Activated T-cell treated with anti-CD3 and anti-CD28 coated beads, Interleukin-2, amount 50 U/mL, for 72 hours (primary cell): ENCODE data around the gene DCUN1D1. TPM values are rescaled to one million over a fixed set of nuclear protein-coding genes. Genes with fewer than 3 reads are reported as not detected.
A peak's percentile ranks its signal among the peaks of the same experiment; 100 is the strongest.

Experiments
- ATAC-seq, 2 donors: fragments of 150-1000 bp; cut with Tn5 transposase; replicated peaks in 1 of 2; 2 replicates each; pipeline ENCODE4 v1.10.0; 2021; ENCODE audit warnings: moderate library complexity in 2 of 2, mild to moderate bottlenecking in 1 of 2
- DNase-seq, 2 donors: peaks; one replicate each; pipeline ENCODE4 v3.0.0; 2021 to 2022; ENCODE audit warnings: mixed read lengths in 1 of 2
- H3K27ac Mint-ChIP-seq: one replicate; pipeline ENCODE4 v1.8.0; 2022; ENCODE audit warnings: mild to moderate bottlenecking, moderate library complexity, mixed read lengths
- H3K27me3 Mint-ChIP-seq: one replicate; pipeline ENCODE4 v1.8.0; 2022; ENCODE audit warnings: low read depth, mixed read lengths
- H3K36me3 Mint-ChIP-seq, 2 donors: one replicate each; pipeline ENCODE4 v1.8.0; 2022; ENCODE audit warnings: mixed read lengths in 2 of 2, mild to moderate bottlenecking in 1 of 2; ENCODE audit not compliant: insufficient read depth in 2 of 2
- H3K4me1 Mint-ChIP-seq: one replicate; pipeline ENCODE4 v1.8.0; 2022; ENCODE audit warnings: low read depth, mixed read lengths
- H3K4me3 Mint-ChIP-seq, 2 donors: one replicate each; pipeline ENCODE4 v1.8.0; 2022; ENCODE audit warnings: mild to moderate bottlenecking in 2 of 2, mixed read lengths in 2 of 2, moderate library complexity in 2 of 2
- H3K9me3 Mint-ChIP-seq, 2 donors: one replicate each; pipeline ENCODE4 v1.8.0; 2022; ENCODE audit warnings: mixed read lengths in 2 of 2
- total RNA-seq, 2 donors: library from RNA; stranded (reverse); gene quantifications; one replicate each; pipeline ENCODE4 v1.2.3, GENCODE V29; 2022

DCUN1D1 gene
- 10 to 100 TPM; 43.6 to 44.6 TPM for total RNA-seq

DNA sequence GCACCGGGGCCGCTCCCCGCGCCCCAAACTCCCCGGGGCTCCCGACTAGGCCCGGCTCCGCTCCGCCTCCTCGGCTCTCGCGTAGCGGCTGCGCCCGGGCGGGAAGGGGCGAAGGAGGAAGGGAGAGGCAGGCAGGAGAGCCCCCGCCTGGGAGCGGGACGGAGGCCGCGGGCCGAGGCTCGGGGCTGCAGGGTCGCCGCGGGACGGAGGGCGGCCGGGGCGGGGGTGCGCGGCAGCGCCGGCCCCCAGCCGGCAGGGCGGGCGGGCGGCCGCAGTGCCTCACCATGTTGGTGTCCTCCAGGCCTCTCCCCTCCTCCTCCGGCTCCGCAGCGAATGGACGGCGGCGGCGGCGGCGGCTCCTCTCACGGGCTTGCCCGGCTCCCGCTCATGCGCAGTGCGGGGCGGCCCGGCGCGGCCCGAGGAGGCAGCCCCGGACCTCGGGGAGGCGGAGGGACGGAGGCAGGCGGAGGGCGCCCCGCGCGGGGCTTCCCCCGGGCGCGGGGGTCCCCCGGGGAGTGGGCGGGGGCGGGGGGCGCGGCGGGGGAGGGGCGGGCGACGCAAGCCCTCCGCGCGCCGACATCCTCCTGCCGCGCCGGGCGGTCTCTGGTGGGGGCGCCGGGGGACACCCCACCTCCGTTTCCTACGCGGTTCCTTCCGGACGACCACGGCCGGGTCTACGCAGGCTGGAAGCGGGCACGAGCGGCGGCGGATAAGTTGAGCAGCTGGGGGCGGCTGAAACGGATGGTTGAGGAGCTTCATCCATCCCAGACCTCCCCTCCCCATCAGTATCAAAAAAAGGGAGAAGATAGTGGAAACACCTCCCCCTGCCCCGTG, at the start of gene DCUN1D1:
Gene DCUN1D1 (minus strand): TSS at position 335 of the 834 bp plus-strand sequence. CDS start 49 bp downstream, at position 286.
- H3K27ac Mint-ChIP-seq, result peak within 1 kb of the TSS; percentile 98
- peak within 1 kb of the TSS; percentile 93 to 98 for H3K4me3 Mint-ChIP-seq
- ATAC-seq (peak; percentile 94 to 96), DNase-seq (peak; percentile 94)
- H3K36me3 Mint-ChIP-seq, result peaks cover 0 to 3% of the 10 kb centered on the region in 2 donors
- no peaks in the 10 kb centered on the region for H3K9me3 Mint-ChIP-seq
- peaks cover 31% of the 10 kb centered on the region for H3K4me1 Mint-ChIP-seq
- H3K27me3 Mint-ChIP-seq, result no peaks in the 10 kb centered on the region

DNA sequence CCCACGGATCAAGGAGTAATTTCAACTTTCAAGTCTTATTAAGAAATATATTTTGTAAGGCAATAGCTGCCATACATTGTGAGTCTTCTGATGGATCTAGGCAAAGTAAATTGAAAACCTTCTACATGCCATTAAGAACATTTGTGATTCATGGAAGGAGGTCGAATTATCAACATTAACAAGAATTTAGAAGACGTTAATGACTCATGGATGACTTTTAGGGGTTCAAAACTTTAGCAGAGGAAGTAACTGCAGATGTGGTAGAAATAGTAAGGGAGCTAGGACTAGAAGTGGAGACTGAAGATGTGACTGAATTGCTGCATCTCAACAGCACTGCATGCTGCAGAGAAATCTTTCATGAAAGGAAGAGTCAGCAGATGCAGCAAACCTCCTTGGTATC, 48.1 kb upstream of the DCUN1D1 start:
- H3K27ac Mint-ChIP-seq, result no peak overlapping the region
- H3K4me3 Mint-ChIP-seq, result no peak overlapping the region
- ATAC-seq, result no peak
- H3K4me1 Mint-ChIP-seq, result no peaks in the 10 kb centered on the region
- no peak for DNase-seq
- H3K27me3 Mint-ChIP-seq, result no peaks in the 10 kb centered on the region
- H3K36me3 Mint-ChIP-seq, result peaks cover 7 to 12% of the 10 kb centered on the region in 2 donors
- H3K9me3 Mint-ChIP-seq, result no peaks in the 10 kb centered on the region

DNA sequence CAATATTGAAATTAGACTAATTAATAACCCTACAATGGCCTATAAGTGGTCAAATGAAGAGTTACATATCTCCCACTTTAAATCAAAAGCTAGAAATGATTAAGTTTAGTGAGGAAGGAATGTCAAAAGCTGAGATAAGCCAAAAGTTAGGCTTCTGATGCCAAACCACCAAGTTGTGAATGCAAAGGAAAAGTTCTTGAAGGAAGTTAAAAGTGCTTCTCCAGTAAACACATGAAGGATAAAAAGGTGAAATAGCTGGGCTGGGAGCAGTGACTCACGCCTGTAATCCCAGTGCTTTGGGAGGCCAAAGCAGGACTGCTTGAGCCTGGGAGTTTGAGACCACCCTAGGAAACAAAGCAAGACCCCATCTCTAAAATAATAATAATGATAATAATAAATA, 46.9 kb upstream of the DCUN1D1 start:
- H3K4me1 Mint-ChIP-seq, result no peaks in the 10 kb centered on the region
- no peaks in the 10 kb centered on the region for H3K27me3 Mint-ChIP-seq
- no peak overlapping the region for H3K4me3 Mint-ChIP-seq
- ATAC-seq, result no peak
- H3K36me3 Mint-ChIP-seq, result peaks cover 7 to 8% of the 10 kb centered on the region in 2 donors
- DNase-seq, result no peak
- H3K9me3 Mint-ChIP-seq, result no peaks in the 10 kb centered on the region
- H3K27ac Mint-ChIP-seq, result no peak overlapping the region

DNA sequence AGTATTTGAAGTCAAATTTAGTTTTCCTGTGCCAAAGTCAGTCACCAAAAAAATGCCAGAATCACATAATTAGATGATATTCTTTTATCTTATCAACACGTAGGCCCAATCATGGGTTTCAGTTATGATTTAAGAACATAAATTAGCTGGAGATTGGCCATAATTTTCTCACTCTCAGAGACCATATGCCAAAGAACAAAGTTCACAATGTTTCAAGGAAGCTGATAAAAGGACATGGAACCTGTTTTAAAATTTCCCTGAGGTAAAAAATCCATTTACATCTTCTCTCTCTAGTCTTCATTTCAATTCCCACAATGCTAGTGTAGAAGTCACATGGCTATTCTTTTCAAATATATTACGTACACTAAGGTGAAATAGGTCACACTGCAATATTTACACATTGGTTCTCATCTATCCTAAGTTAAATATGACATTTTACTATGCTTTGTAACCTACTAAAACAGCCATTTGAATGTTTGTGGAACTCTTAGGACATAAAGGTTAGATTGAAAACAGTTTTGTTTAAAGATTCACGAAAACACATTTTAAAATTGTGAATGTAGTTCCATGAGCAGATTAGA, 42.7 kb upstream of the DCUN1D1 start:
- Mint-ChIP-seq H3K4me1 (no peaks in the 10 kb centered on the region), H3K4me3 (no peak overlapping the region), H3K27ac (no peak overlapping the region), H3K9me3 (no peaks in the 10 kb centered on the region), H3K27me3 (no peaks in the 10 kb centered on the region), H3K36me3 (peaks cover 3 to 4% of the 10 kb centered on the region in 2 donors)
- ATAC-seq (no peak), DNase-seq (no peak)

DNA sequence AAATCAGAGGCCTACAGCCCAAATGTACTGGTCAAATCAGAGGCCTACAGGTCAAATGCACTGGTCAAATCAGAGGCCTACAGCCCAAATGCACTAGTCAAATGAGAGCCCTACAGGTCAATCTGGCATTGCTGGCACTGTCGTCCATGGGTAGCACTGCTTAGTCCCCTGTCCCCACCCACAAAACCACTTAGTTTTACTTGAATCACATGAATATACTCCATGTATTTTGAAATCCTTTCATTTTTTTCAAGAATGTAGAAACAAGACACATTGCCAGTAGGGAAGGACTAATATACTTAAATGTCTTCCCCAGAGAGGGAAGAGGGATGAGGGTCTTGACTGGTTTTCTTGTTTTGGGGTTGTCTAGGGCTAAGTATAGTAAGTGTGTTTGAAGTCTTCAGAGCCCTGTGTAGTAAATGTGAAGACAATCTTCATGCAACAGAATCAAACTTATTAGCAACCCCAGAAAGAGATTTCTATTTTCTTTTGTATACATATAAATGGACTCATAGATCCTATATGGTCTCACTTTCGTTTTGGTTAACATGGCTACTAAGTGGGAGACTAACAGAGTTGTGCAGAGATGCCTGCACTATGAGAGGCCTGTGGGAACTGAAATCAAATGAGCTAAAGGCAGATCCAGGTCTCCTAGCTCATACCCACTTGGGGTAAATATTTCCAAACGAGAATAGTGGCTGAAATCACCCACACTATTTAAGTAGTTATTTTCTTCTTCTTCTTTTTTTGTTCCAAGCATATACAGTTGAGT, 38.3 kb upstream of the DCUN1D1 start:
- ATAC-seq (no peak), DNase-seq (no peak)
- Mint-ChIP-seq H3K27ac (no peak overlapping the region), H3K36me3 (peaks cover 5 to 7% of the 10 kb centered on the region in 2 donors), H3K4me1 (no peaks in the 10 kb centered on the region), H3K4me3 (no peak overlapping the region), H3K27me3 (no peaks in the 10 kb centered on the region), H3K9me3 (no peaks in the 10 kb centered on the region)

DNA sequence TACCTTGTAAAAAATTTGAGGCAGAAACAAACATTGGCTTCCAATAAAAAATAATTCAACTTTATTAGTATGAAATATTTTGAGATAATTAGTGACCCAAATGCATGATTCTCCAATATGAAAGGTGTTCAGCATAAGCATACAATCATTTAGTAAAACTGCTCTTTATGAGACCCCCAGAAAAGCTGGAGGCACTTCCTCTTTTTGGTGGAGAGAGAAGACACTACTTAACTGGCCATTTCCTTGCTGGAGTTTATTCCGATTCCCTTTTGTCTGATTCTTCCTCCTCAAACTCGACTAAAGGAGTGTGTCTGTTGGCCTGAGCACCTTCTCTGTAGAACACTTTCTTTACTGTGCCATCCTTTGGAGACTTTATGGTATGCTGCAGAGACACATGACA, 34.8 kb upstream of the DCUN1D1 start:
- ATAC-seq, result no peak
- Mint-ChIP-seq H3K4me1 (no peaks in the 10 kb centered on the region), H3K27me3 (no peaks in the 10 kb centered on the region), H3K27ac (no peak overlapping the region), H3K36me3 (peaks cover 2 to 3% of the 10 kb centered on the region in 2 donors), H3K9me3 (no peaks in the 10 kb centered on the region), H3K4me3 (no peak overlapping the region)
- DNase-seq, result no peak

DNA sequence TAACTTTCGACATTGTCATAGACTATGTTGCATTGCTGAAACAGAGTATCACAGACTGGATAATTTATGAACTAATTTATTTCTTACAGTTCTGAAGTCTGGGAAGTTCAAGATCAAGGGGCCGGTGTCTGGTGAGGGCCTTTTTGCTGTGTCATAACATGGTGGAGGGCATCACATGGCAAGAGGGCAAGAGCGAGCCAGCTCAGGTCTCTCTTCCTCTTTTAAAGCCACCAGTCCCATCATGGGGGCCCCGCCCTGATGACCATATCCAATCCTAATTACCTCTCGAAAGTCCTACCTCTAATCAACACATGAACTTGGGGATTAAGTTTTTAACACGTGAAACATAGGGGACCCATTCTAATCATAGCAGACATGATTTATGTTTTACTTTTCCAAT, 33.5 kb upstream of the DCUN1D1 start:
- ATAC-seq (no peak), DNase-seq (no peak)
- H3K27me3 Mint-ChIP-seq, result no peaks in the 10 kb centered on the region
- no peak overlapping the region for H3K4me3 Mint-ChIP-seq
- H3K9me3 Mint-ChIP-seq, result no peaks in the 10 kb centered on the region
- no peak overlapping the region for H3K27ac Mint-ChIP-seq
- H3K4me1 Mint-ChIP-seq, result no peaks in the 10 kb centered on the region
- peaks cover 2 to 3% of the 10 kb centered on the region in 2 donors for H3K36me3 Mint-ChIP-seq

GRCh38 chr3:183013074-183013473, 32.7 kb upstream of the DCUN1D1 start:
- Mint-ChIP-seq H3K4me3 (no peak overlapping the region), H3K9me3 (no peaks in the 10 kb centered on the region), H3K27me3 (no peaks in the 10 kb centered on the region), H3K4me1 (no peaks in the 10 kb centered on the region), H3K27ac (no peak overlapping the region), H3K36me3 (peaks cover 2 to 3% of the 10 kb centered on the region in 2 donors)
- no peak for DNase-seq
- no peak for ATAC-seq

- Mint-ChIP-seq H3K4me1 (no peaks in the 10 kb centered on the region), H3K36me3 (no peaks in the 10 kb centered on the region), H3K27me3 (no peaks in the 10 kb centered on the region), H3K27ac (no peak overlapping the region), H3K9me3 (no peaks in the 10 kb centered on the region), H3K4me3 (no peak overlapping the region)
- ATAC-seq (no peak), DNase-seq (no peak)
Observed at GRCh38 chr3:183008800-183009199, 28.5 kb upstream of the DCUN1D1 start.

GRCh38 chr3:183008303-183008702, 28.0 kb upstream of the DCUN1D1 start:
- Mint-ChIP-seq H3K4me1 (no peaks in the 10 kb centered on the region), H3K27ac (no peak overlapping the region), H3K27me3 (no peaks in the 10 kb centered on the region), H3K4me3 (no peak overlapping the region), H3K9me3 (no peaks in the 10 kb centered on the region), H3K36me3 (no peaks in the 10 kb centered on the region)
- no peak for DNase-seq
- ATAC-seq, result no peak

- DNase-seq, result no peak
- Mint-ChIP-seq H3K4me3 (no peak overlapping the region), H3K27me3 (no peaks in the 10 kb centered on the region), H3K27ac (no peak overlapping the region), H3K9me3 (no peaks in the 10 kb centered on the region), H3K4me1 (no peaks in the 10 kb centered on the region), H3K36me3 (no peaks in the 10 kb centered on the region)
- no peak for ATAC-seq
Observed at GRCh38 chr3:183006396-183007002, 26.2 kb upstream of the DCUN1D1 start.

DNA sequence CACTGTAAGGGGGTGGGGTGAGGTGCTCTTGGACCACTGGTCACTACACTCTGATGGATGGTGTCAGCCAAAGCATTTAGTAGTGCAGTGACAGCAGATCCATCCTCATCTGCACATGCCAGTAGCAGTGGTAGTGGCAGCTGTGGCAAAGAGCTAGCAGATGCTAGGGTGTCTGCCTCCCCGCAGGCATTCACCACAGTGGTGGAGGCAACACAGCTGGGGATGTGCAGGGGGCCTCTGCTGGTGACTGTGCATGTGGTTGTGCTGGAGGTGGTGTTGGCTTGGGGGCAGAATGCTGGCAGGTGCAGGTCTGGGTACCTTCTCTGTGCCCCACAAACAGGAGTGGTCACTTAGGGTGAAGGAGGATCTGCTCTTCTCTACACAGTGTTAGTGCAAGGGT, 19.4 kb upstream of the DCUN1D1 start:
- Mint-ChIP-seq H3K4me1 (no peaks in the 10 kb centered on the region), H3K9me3 (peaks cover 3 to 5% of the 10 kb centered on the region in 2 donors), H3K27ac (no peak overlapping the region), H3K27me3 (no peaks in the 10 kb centered on the region), H3K4me3 (no peak overlapping the region), H3K36me3 (peaks cover 0 to 4% of the 10 kb centered on the region in 2 donors)
- no peak for DNase-seq
- ATAC-seq, result no peak
